IMR-90 (cell line): ENCODE results near the gene RAD52. TPM values are rescaled to one million over a fixed set of nuclear protein-coding genes. Genes with fewer than 3 reads are reported as not detected.

Experiments
- ATAC-seq: fragments of 200-7000 bp; cut with Tn5 transposase; 2 replicates; pipeline ENCODE4 v1.9.1; 2020; ENCODE audit warnings: low read depth, mild to moderate bottlenecking, moderate library complexity
- BruUV-seq: library from RNA; stranded (reverse); fragments of 400-500 nt; replicated peaks from 2 replicates; lab custom pipeline; 2021; lab: Mats Ljungman, UMichigan
- CTCF ChIA-PET: fragments of 300-600 bp; formaldehyde crosslinking; extraction: SDS; loops from one replicate; lab custom pipeline; 2021; ENCODE audit warnings: antibody characterized with exemption; lab: Yijun Ruan, JAX
- POLR2A ChIA-PET: fragments of 300-600 bp; sonication (Branson Sonifier 250); formaldehyde crosslinking; loops from one replicate; lab custom pipeline; 2022; ENCODE audit warnings: antibody characterized with exemption; ENCODE audit not compliant: unreplicated experiment; lab: Charles Lee
- DNase-seq: peaks from one replicate; pipeline ENCODE4 v3.0.0; 2013
- H2AFZ ChIP-seq: replicated peaks from 2 replicates; pipeline ENCODE3; 2013; ENCODE audit warnings: low read length, mild to moderate bottlenecking; ENCODE audit not compliant: poor library complexity
- H2AK5ac ChIP-seq: 2 replicates; pipeline ENCODE4 v1.6.1; 2013; ENCODE audit warnings: low read depth, low read length, inconsistent platforms
- H2AK9ac ChIP-seq: replicated peaks from 2 replicates; pipeline ENCODE3; 2013; ENCODE audit warnings: mild to moderate bottlenecking, low read depth, low read length, moderate library complexity; ENCODE audit not compliant: poor library complexity
- H2BK120ac ChIP-seq: 2 replicates; pipeline ENCODE4 v1.6.1; 2013; ENCODE audit warnings: low read depth, low read length, inconsistent platforms
- H2BK15ac ChIP-seq: 3 replicates; pipeline ENCODE4 v1.6.1; 2013; ENCODE audit warnings: low read depth, low read length, inconsistent platforms
- H2BK20ac ChIP-seq: 2 replicates; pipeline ENCODE4 v1.6.1; 2013; ENCODE audit warnings: low read depth, mild to moderate bottlenecking, inconsistent platforms, low read length, moderate library complexity
- H2BK5ac ChIP-seq: 2 replicates; pipeline ENCODE4 v1.6.1; 2013; ENCODE audit warnings: mild to moderate bottlenecking, low read depth, low read length, inconsistent platforms; ENCODE audit not compliant: poor library complexity, severe bottlenecking
- H3K14ac ChIP-seq: replicated peaks from 2 replicates; pipeline ENCODE4 v1.6.1; 2013; ENCODE audit warnings: low read depth, low read length, inconsistent platforms
- H3K18ac ChIP-seq: 2 replicates; pipeline ENCODE4 v1.6.1; 2013; ENCODE audit warnings: low read depth, low read length, control low read depth
- H3K23ac ChIP-seq: 2 replicates; pipeline ENCODE4 v1.6.1; 2013; ENCODE audit warnings: low read depth, low read length, inconsistent platforms
- H3K27ac ChIP-seq: 2 replicates; pipeline ENCODE4 v1.5.1; 2013; ENCODE audit warnings: mild to moderate bottlenecking, control low read depth, low read length; ENCODE audit not compliant: insufficient read depth
- H3K27me3 ChIP-seq: 2 replicates; pipeline ENCODE4 v1.6.1; 2013; ENCODE audit warnings: low read length; ENCODE audit not compliant: control insufficient read depth, insufficient read depth
- H3K36me3 ChIP-seq: 2 replicates; pipeline ENCODE4 v1.6.1; 2013; ENCODE audit warnings: low read length, mixed read lengths; ENCODE audit not compliant: control insufficient read depth, insufficient read depth
- H3K4ac ChIP-seq: 2 replicates; pipeline ENCODE4 v1.6.1; 2013; ENCODE audit warnings: low read depth, low read length, inconsistent platforms
- H3K4me1 ChIP-seq: 2 replicates; pipeline ENCODE4 v1.6.1; 2013; ENCODE audit warnings: low read length, mixed read lengths; ENCODE audit not compliant: control insufficient read depth, insufficient read depth
- H3K4me2 ChIP-seq: 2 replicates; pipeline ENCODE4 v1.6.1; 2013; ENCODE audit warnings: low read depth, mild to moderate bottlenecking, control low read depth, low read length, moderate library complexity
- H3K4me3 ChIP-seq: 2 replicates; pipeline ENCODE4 v1.5.1; 2013; ENCODE audit warnings: low read depth, mild to moderate bottlenecking, control low read depth, low read length, moderate library complexity; ENCODE audit not compliant: insufficient read depth
- H3K56ac ChIP-seq: 2 replicates; pipeline ENCODE4 v1.6.1; 2013; ENCODE audit warnings: low read length, inconsistent platforms; ENCODE audit not compliant: insufficient read depth; ENCODE audit errors: extremely low read depth
- H3K79me1 ChIP-seq, 2 experiments: 2 replicates each; pipeline ENCODE4 v1.6.1; 2013; ENCODE audit warnings: low read length in 2 of 2, inconsistent platforms in 1 of 2, low read depth in 1 of 2
- H3K9ac ChIP-seq: 2 replicates; pipeline ENCODE4 v1.6.1; 2013; ENCODE audit warnings: low read depth, low read length, control low read depth
- H3K9me1 ChIP-seq: 2 replicates; pipeline ENCODE4 v1.6.1; 2013; ENCODE audit warnings: low read length, inconsistent platforms; ENCODE audit not compliant: insufficient read depth
- H3K9me3 ChIP-seq: 2 replicates; pipeline ENCODE4 v1.6.1; 2013; ENCODE audit warnings: low read length; ENCODE audit not compliant: control insufficient read depth, insufficient read depth
- H4K20me1 ChIP-seq: 2 replicates; pipeline ENCODE4 v1.6.1; 2013; ENCODE audit warnings: low read length, inconsistent platforms; ENCODE audit not compliant: insufficient read depth
- H4K5ac ChIP-seq: 2 replicates; pipeline ENCODE4 v1.6.1; 2013; ENCODE audit warnings: mild to moderate bottlenecking, low read depth, low read length, control low read depth
- H4K8ac ChIP-seq, 2 experiments: 2 replicates each; pipeline ENCODE4 v1.6.1; 2013; ENCODE audit warnings: low read depth in 2 of 2, low read length in 2 of 2, control low read depth in 1 of 2, inconsistent platforms in 1 of 2
- H4K91ac ChIP-seq: 2 replicates; pipeline ENCODE4 v1.6.1; 2013; ENCODE audit warnings: low read depth, low read length, inconsistent platforms; ENCODE audit not compliant: insufficient read depth
- BHLHE40 ChIP-seq: fragments of 150-350 bp; IDR thresholded peaks from 2 replicates; pipeline ENCODE4 v1.6.1; 2016; ENCODE audit warnings: mild to moderate bottlenecking, low read depth, low read length
- CEBPB ChIP-seq: IDR thresholded peaks from 2 replicates; pipeline ENCODE4 v1.6.1; 2012; ENCODE audit warnings: low read depth, low read length, improper control_type of control experiment
- CHD1 ChIP-seq: IDR thresholded peaks from 2 replicates; pipeline ENCODE4 v1.6.1; 2012; ENCODE audit warnings: low read depth, low read length, improper control_type of control experiment
- CTCF ChIP-seq: conservative IDR thresholded peaks from 2 replicates; pipeline ENCODE4 v1.5.1; 2012; ENCODE audit warnings: mild to moderate bottlenecking, low read depth, low read length, improper control_type of control experiment
- FOS ChIP-seq: fragments of 150-350 bp; IDR thresholded peaks from 2 replicates; pipeline ENCODE4 v1.6.1; 2016; ENCODE audit warnings: low read depth, low read length
- MAFK ChIP-seq: IDR thresholded peaks from 2 replicates; pipeline ENCODE4 v1.6.1; 2012; ENCODE audit warnings: low read depth, low read length, improper control_type of control experiment
- MAZ ChIP-seq: IDR thresholded peaks from 2 replicates; pipeline ENCODE4 v1.6.1; 2012; ENCODE audit warnings: low read depth, mild to moderate bottlenecking, low read length, improper control_type of control experiment, moderate library complexity, borderline replicate concordance
- MXI1 ChIP-seq: IDR thresholded peaks from 2 replicates; pipeline ENCODE4 v1.6.1; 2012; ENCODE audit warnings: low read depth, mild to moderate bottlenecking, low read length, moderate library complexity, borderline replicate concordance
- NFE2L2 ChIP-seq: fragments of 150-350 bp; IDR thresholded peaks from 2 replicates; pipeline ENCODE4 v1.6.1; 2016; ENCODE audit warnings: low read depth, mild to moderate bottlenecking, low read length
- POLR2A ChIP-seq: IDR thresholded peaks from 2 replicates; pipeline ENCODE4 v1.6.1; 2012; ENCODE audit warnings: mild to moderate bottlenecking, low read depth, low read length
- RAD21 ChIP-seq: IDR thresholded peaks from 2 replicates; pipeline ENCODE4 v1.6.1; 2012; ENCODE audit warnings: low read length, improper control_type of control experiment
- RCOR1 ChIP-seq: IDR thresholded peaks from 2 replicates; pipeline ENCODE4 v1.6.1; 2012; ENCODE audit warnings: mild to moderate bottlenecking, low read length, improper control_type of control experiment; ENCODE audit not compliant: insufficient replicate concordance
- RFX5 ChIP-seq: IDR thresholded peaks from 2 replicates; pipeline ENCODE4 v1.8.0; 2012; ENCODE audit warnings: low read depth, mild to moderate bottlenecking, low read length, moderate library complexity
- SMC3 ChIP-seq: fragments of 150-350 bp; IDR thresholded peaks from 2 replicates; pipeline ENCODE4 v1.6.1; 2016; ENCODE audit warnings: low read depth, mild to moderate bottlenecking, antibody characterized with exemption, low read length, moderate library complexity
- USF2 ChIP-seq: fragments of 150-350 bp; IDR thresholded peaks from 2 replicates; pipeline ENCODE4 v1.6.1; 2017; ENCODE audit warnings: mild to moderate bottlenecking, antibody characterized with exemption, low read length, low read depth
- WGBS, 2 experiments: methylation state at CpG; one replicate each; pipeline versions ENCODE4 v1.1.5 to v1.1.7; 2013; ENCODE audit warnings: missing lambda C conversion rate in 2 of 2; ENCODE audit not compliant: insufficient read length in 1 of 2; ENCODE audit errors: extremely low coverage in 2 of 2; 5-methylcytosine and 5-hydroxymethylcytosine counted together
- dilution Hi-C: fragments of 300-500 bp; cut with HindIII; formaldehyde crosslinking; loops from one replicate; pipeline ENCODE4 v1.14.3; 2018; ENCODE audit warnings: low sequenced_read_pairs; ENCODE audit not compliant: unreplicated experiment
- in situ Hi-C: fragments of 300-500 bp; cut with MboI; formaldehyde crosslinking; loops from 3 replicates; pipeline ENCODE4 v1.14.3; 2019; ENCODE audit warnings: low sequenced_read_pairs, inconsistent platforms, mixed read lengths
- intact Hi-C: fragments of 100-400 bp; cut with micrococcal nuclease; formaldehyde crosslinking; loops from 2 replicates; pipeline ENCODE4 v1.10.0; 2022
- polyA plus RNA-seq, 3 experiments: library from polyadenylated mRNA; depleted of rRNA; stranded (reverse); fragments of >200 nt; gene quantifications; 2 replicates each; pipeline ENCODE4 v1.2.3, GENCODE V29; 2012; ENCODE audit warnings: low replicate concordance in 1 of 3
- total RNA-seq: library from RNA; depleted of rRNA; stranded (reverse); fragments of >200 nt; gene quantifications from 2 replicates; pipeline ENCODE4 v1.2.3, GENCODE V29; 2012
- TF ChIP-seq, protein P1 (sequence below): fragments of 150-350 bp; IDR thresholded peaks from 2 replicates; pipeline ENCODE4 v1.6.1; 2016; ENCODE audit warnings: low read depth, mild to moderate bottlenecking, low read length, moderate library complexity, borderline replicate concordance

The RAD52 gene
- total and polyA plus RNA-seq, 2 of the 4 experiments (the other 2 are of a cell fraction): 10.7 to 11.3 TPM

DNA sequence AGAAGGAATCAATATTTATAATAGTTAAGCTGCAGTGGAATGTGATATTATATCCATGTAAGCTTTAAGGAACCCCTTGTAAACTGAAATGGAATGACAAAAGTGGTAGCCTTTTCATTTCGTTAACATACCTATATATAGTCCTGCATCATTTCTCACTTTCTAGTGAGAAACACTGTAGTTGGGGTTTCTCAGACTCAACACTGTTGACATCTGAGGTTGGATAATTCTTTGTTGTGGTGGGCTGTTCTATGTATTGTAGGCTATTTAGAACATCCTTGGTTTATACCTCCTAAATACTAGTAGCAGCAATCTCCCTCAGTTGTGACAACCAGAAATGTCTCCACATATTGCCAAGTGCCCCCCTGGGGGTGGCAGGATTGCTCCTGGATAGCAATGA is 79.1 kb downstream of the RAD52 start:
- Histone ChIP-seq H2BK120ac (no peak overlapping the region), H3K14ac (no peak overlapping the region), H2BK15ac (no peak overlapping the region), H2AK5ac (no peak overlapping the region), H3K23ac (no peak overlapping the region), H3K18ac (no peak overlapping the region), H2AK9ac (no peak overlapping the region), H4K5ac (no peak overlapping the region), H3K56ac (no peak overlapping the region), H3K4me1 (no peaks in the 10 kb centered on the region), H4K8ac (no peak overlapping the region), H3K79me1 (peaks cover 9 to 12% of the 10 kb centered on the region in 2 experiments; a peak in 2 of 4 replicates), H3K4me2 (no peak overlapping the region), H3K36me3 (peaks cover 26% of the 10 kb centered on the region), H3K9me1 (peaks cover 3% of the 10 kb centered on the region), H2BK5ac (no peak overlapping the region), H3K9me3 (no peaks in the 10 kb centered on the region), H2AFZ (no peak overlapping the region), H3K27me3 (no peaks in the 10 kb centered on the region), H3K4ac (no peak overlapping the region), H2BK20ac (no peak overlapping the region), H4K91ac (no peak overlapping the region), H3K9ac (no peak overlapping the region), H3K4me3 (no peak overlapping the region), H4K20me1 (no peaks in the 10 kb centered on the region), H3K27ac (no peak overlapping the region)
- no TSS peak for BruUV-seq
- ChIA-PET CTCF (no interaction called here), POLR2A (no interaction called here)
- no peak for TF ChIP-seq USF2
- TF ChIP-seq, protein P1, sequence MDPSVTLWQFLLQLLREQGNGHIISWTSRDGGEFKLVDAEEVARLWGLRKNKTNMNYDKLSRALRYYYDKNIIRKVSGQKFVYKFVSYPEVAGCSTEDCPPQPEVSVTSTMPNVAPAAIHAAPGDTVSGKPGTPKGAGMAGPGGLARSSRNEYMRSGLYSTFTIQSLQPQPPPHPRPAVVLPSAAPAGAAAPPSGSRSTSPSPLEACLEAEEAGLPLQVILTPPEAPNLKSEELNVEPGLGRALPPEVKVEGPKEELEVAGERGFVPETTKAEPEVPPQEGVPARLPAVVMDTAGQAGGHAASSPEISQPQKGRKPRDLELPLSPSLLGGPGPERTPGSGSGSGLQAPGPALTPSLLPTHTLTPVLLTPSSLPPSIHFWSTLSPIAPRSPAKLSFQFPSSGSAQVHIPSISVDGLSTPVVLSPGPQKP: no peak
- TF ChIP-seq NFE2L2: no peak
- no peak for TF ChIP-seq MAFK
- TF ChIP-seq RFX5: no peak
- no peak for TF ChIP-seq FOS
- no peak for TF ChIP-seq SMC3
- TF ChIP-seq MXI1: no peak
- TF ChIP-seq RAD21: no peak
- TF ChIP-seq CTCF: no peak
- no peak for TF ChIP-seq CHD1
- TF ChIP-seq POLR2A: no peak
- no peak for TF ChIP-seq BHLHE40
- TF ChIP-seq RCOR1: no peak
- no peak for TF ChIP-seq MAZ
- TF ChIP-seq CEBPB: no peak
- DNase-seq (no peak), ATAC-seq (no peak)
- WGBS, 2 experiments: no CpG with 5 or more reads among the region's 1 CpG
- dilution Hi-C loops (no loop called here), in situ Hi-C loops (no loop called here), intact Hi-C loops (loop anchor here (5.0 kb wide), 1 partner anchor 43 kb away; no protein-coding TSS in a partner anchor)
